ENCODE data around the gene RAET1L. TPM values are rescaled to one million over a fixed set of nuclear protein-coding genes. Genes with fewer than 3 reads are reported as not detected.
A peak's percentile ranks its signal among the peaks of the same experiment; 100 is the strongest.
"Not testable (repeated sequence)": the region's sequence is repeated elsewhere in the genome, so short reads cannot be mapped to it uniquely, and the experiment has no call there.

RAET1L gene
- total and polyA plus RNA-seq, 10 of the 15 experiments (the other 5 are each of a cell fraction or from before 2014, with no cell fraction given): not detected

DNA sequence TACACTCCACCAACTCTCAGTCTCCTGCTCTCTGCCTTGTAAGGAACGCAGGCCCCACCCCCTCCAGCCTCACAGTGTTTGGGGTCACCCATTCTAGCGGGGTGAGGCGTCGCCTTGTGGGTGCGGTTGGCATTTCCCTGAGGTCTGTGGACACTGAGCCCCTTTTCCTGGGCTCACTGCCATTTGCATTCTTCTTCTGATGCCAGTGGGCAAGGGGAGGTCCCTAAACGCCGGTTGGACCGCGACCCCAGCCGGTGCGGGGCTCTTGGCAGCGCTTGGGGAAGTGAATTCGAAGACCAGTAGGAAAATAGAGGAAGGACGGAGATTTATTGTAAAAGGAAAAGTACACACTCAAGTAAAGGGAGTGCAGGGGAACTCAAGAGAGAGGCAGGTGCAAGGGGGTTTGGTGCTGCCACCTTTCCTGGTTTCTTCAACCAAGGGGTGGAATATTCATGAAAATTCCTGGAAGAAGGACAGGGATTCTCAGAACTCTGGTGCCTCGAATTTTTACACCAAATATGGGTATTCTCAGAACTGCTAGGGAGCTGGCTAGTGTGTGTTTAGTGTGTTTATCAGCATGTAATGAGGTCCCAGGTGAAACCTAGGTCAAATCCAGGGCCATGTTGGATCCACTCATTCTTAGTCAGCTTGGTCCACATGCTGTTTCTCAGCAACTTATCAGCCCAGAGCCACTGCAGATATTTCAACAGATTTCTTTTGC is 9.9 kb downstream of the RAET1L start:
- H3K36me3 ChIP-seq (ENCODE audit: control insufficient read depth in 2 of 2, insufficient read depth in 2 of 2, low read length in 1 of 2); H3K79me2 ChIP-seq (ENCODE audit: control insufficient read depth, insufficient read depth, low read length); H3K4me2 ChIP-seq (ENCODE audit: control insufficient read depth, insufficient read depth); SMC1A ChIA-PET (ENCODE audit: uncharacterized antibody, unreplicated experiment); H3K4me3 ChIP-seq; H3K27me3 ChIP-seq (replicated peaks in 1 of 2; ENCODE audit: control insufficient read depth in 2 of 2, insufficient read depth in 2 of 2, low read length in 1 of 2); DNase-seq (ENCODE audit: low read depth, low spot score); RAD21 ChIA-PET (ENCODE audit: unreplicated experiment); POLR2A ChIA-PET; H3K4me1 ChIP-seq (ENCODE audit: control insufficient read depth, insufficient read depth, low read length); FAIRE-seq; H4K20me1 ChIP-seq (ENCODE audit: control insufficient read depth, insufficient read depth); H3K9me3 ChIP-seq (replicated peaks; ENCODE audit: control insufficient read depth, insufficient read depth, low read length); BruUV-seq (replicated peaks); H3K27ac ChIP-seq (ENCODE audit: control insufficient read depth, insufficient read depth); H2AFZ ChIP-seq (ENCODE audit: control insufficient read depth, low read depth, low read length); CTCF ChIA-PET; H3K9ac ChIP-seq (ENCODE audit: control insufficient read depth, insufficient read depth, low read length): not testable (repeated sequence)
- TF ChIP-seq RUNX3 (IDR thresholded peaks at IDR 0.05; ENCODE audit: low read length): 0 out of 2 replicates have a peak, but pooled peaks have one; percentile 12
- TF ChIP-seq RAD21 (IDR thresholded peaks at IDR 0.05; ENCODE audit: insufficient read depth, low read depth, low read length): 0 out of 2 replicates have a peak, but pooled peaks have one; percentile 18
- TF ChIP-seq, protein P1, sequence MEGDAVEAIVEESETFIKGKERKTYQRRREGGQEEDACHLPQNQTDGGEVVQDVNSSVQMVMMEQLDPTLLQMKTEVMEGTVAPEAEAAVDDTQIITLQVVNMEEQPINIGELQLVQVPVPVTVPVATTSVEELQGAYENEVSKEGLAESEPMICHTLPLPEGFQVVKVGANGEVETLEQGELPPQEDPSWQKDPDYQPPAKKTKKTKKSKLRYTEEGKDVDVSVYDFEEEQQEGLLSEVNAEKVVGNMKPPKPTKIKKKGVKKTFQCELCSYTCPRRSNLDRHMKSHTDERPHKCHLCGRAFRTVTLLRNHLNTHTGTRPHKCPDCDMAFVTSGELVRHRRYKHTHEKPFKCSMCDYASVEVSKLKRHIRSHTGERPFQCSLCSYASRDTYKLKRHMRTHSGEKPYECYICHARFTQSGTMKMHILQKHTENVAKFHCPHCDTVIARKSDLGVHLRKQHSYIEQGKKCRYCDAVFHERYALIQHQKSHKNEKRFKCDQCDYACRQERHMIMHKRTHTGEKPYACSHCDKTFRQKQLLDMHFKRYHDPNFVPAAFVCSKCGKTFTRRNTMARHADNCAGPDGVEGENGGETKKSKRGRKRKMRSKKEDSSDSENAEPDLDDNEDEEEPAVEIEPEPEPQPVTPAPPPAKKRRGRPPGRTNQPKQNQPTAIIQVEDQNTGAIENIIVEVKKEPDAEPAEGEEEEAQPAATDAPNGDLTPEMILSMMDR (IDR thresholded peaks at IDR 0.05 in 2 of 3, conservative IDR thresholded peaks at IDR 0.05 in 1 of 3; ENCODE audit: control insufficient read depth in 2 of 3, extremely low read depth in 1 of 3, insufficient read depth in 1 of 3, low read depth in 3 of 3, low read length in 3 of 3): 0 out of 6 replicates have a peak, but pooled peaks of 1 of the 3 experiments have one; percentile 12
- in situ Hi-C loops (cut with MboI) (loop anchor here (10.0 kb wide), 1 partner anchor 171 kb away; no protein-coding TSS in a partner anchor), intact Hi-C loops (cut with micrococcal nuclease; ENCODE audit: unreplicated experiment) (loop anchor here (10.0 kb wide), 1 partner anchor 291 kb away; no protein-coding TSS in a partner anchor)
- ATAC-seq: peak; percentile 70
- 2% methylated on average over 15 of the region's 15 CpGs for WGBS (ENCODE audit: insufficient coverage, insufficient replicate concordance, low lambda C conversion rate, missing lambda C conversion rate)

DNA sequence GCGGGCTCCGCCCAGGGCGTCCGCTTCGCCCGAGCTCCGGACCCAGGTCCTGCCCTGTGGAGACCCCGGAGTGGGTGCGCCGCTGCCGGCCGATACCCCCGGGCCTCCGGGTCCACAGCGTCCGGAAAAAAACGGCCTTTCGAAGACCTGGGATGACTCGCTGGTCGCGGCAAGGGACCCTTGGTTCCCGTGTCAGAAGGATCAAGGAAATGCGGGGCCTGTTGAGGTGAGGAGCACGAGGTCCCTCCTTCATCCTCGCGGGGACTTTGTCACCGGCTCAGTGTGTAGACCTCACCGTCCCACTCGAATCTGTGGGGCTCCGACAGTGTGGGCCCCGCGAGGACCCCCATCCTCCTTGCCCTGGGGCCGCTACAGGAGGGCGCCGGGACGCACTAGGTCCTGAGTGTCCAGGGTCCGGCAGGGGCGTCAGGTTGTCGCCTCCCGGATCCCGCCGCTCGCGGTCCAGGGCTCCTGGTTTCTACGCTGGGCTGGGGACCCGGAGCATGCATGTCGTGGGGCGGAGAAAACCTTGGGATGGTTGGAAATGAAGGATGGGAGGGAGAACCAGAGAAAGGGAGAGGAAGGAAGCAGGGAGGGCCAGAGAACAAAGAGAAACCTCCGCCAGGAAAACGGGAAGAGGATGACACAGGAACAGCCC is 10.6 kb downstream of the RAET1L start:
- H3K27me3 ChIP-seq (replicated peaks in 1 of 2; ENCODE audit: control insufficient read depth in 2 of 2, insufficient read depth in 2 of 2, low read length in 1 of 2); H3K9me3 ChIP-seq (replicated peaks; ENCODE audit: control insufficient read depth, insufficient read depth, low read length); H3K36me3 ChIP-seq (ENCODE audit: control insufficient read depth in 2 of 2, insufficient read depth in 2 of 2, low read length in 1 of 2); ATAC-seq; FAIRE-seq; H2AFZ ChIP-seq (ENCODE audit: control insufficient read depth, low read depth, low read length); H3K4me3 ChIP-seq; RAD21 ChIA-PET (ENCODE audit: unreplicated experiment); CTCF ChIA-PET; H3K4me1 ChIP-seq (ENCODE audit: control insufficient read depth, insufficient read depth, low read length); DNase-seq (ENCODE audit: low read depth, low spot score); BruUV-seq (replicated peaks); H3K79me2 ChIP-seq (ENCODE audit: control insufficient read depth, insufficient read depth, low read length); POLR2A ChIA-PET; H3K27ac ChIP-seq (ENCODE audit: control insufficient read depth, insufficient read depth); H4K20me1 ChIP-seq (ENCODE audit: control insufficient read depth, insufficient read depth); H3K9ac ChIP-seq (ENCODE audit: control insufficient read depth, insufficient read depth, low read length); SMC1A ChIA-PET (ENCODE audit: uncharacterized antibody, unreplicated experiment); H3K4me2 ChIP-seq (ENCODE audit: control insufficient read depth, insufficient read depth): not testable (repeated sequence)
- in situ Hi-C loops (cut with MboI): loop anchor here (10.0 kb wide), 1 partner anchor 170 kb away; no protein-coding TSS in a partner anchor
- WGBS (ENCODE audit: insufficient coverage, insufficient replicate concordance, low lambda C conversion rate, missing lambda C conversion rate): 0% methylated on average over 16 of the region's 50 CpGs
- intact Hi-C loops (cut with micrococcal nuclease; ENCODE audit: unreplicated experiment): loop anchor here (10.0 kb wide), 1 partner anchor 290 kb away; no protein-coding TSS in a partner anchor

DNA sequence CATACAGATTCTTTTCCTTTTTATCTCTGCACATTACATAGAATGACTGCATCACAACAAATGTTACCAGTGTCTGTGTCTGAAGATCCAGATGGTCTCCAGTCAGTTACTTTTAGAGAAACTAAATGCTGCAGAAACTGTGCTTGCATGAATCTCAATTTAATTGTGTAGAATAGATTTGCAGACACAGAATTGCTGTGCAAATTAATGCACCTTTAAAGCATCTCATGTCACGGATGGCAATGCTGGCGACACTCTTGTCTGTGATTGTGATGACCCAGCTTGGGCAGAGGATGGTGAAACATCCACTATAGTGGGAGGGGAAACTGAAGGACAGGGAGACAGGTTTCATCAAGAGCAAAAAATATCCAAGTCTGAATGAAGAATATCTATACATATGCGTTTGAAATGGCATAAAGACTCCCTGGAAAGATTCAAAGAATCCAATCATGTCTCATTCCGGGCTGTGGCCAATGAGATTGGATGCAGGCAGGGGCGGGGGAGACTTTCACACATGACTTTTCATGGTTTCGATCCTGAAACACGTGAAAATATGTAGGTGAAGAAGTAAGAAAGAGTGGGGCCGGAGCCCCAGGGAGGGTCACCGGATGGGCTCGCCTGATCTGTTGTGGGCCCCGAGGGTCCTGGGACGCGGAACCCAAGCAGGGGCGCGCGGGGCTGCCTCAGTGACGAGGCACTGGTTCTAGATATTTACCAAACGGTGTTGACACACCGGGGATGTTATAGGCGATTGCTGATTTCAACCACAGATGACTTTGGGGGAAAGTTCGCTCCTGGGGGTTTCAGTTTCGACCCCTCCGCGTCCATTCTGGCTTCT is 11.3 kb downstream of the RAET1L start:
- H3K4me1 ChIP-seq (ENCODE audit: control insufficient read depth, insufficient read depth, low read length); H3K9ac ChIP-seq (ENCODE audit: control insufficient read depth, insufficient read depth, low read length); FAIRE-seq; H3K27me3 ChIP-seq (replicated peaks in 1 of 2; ENCODE audit: control insufficient read depth in 2 of 2, insufficient read depth in 2 of 2, low read length in 1 of 2); H3K36me3 ChIP-seq (ENCODE audit: control insufficient read depth in 2 of 2, insufficient read depth in 2 of 2, low read length in 1 of 2); H3K9me3 ChIP-seq (replicated peaks; ENCODE audit: control insufficient read depth, insufficient read depth, low read length); H4K20me1 ChIP-seq (ENCODE audit: control insufficient read depth, insufficient read depth); H3K79me2 ChIP-seq (ENCODE audit: control insufficient read depth, insufficient read depth, low read length); POLR2A ChIA-PET; BruUV-seq (replicated peaks); RAD21 ChIA-PET (ENCODE audit: unreplicated experiment); SMC1A ChIA-PET (ENCODE audit: uncharacterized antibody, unreplicated experiment); H2AFZ ChIP-seq (ENCODE audit: control insufficient read depth, low read depth, low read length); H3K4me2 ChIP-seq (ENCODE audit: control insufficient read depth, insufficient read depth); DNase-seq (ENCODE audit: low read depth, low spot score); H3K4me3 ChIP-seq; H3K27ac ChIP-seq (ENCODE audit: control insufficient read depth, insufficient read depth): not testable (repeated sequence)
- in situ Hi-C loops (cut with MboI) (loop anchor here (10.0 kb wide), 1 partner anchor 169 kb away; no protein-coding TSS in a partner anchor), intact Hi-C loops (cut with micrococcal nuclease; ENCODE audit: unreplicated experiment) (loop anchor here (10.0 kb wide), 1 partner anchor 289 kb away; no protein-coding TSS in a partner anchor)
- WGBS (ENCODE audit: insufficient coverage, insufficient replicate concordance, low lambda C conversion rate, missing lambda C conversion rate): 0% methylated on average over 7 of the region's 24 CpGs
- ATAC-seq: peak; percentile 42
- CTCF ChIA-PET: interaction anchor here (1.5 kb wide), 1 partner anchor 79 kb away, joined by 3 read pairs; no protein-coding TSS in a partner anchor
